Measurements from ENCODE around the gene COTL1.
"Not testable (repeated sequence)": the region's sequence is repeated elsewhere in the genome, so short reads cannot be mapped to it uniquely, and the experiment has no call there.

Gene COTL1

GRCh38 chr16:84530590-84530989, 87.3 kb downstream of the COTL1 start:
- no peak for DNase-seq (ENCODE audit: low read depth, low spot score)

GRCh38 chr16:84529607-84530006, 88.3 kb downstream of the COTL1 start:
- DNase-seq (ENCODE audit: low read depth, low spot score), result no peak

DNA sequence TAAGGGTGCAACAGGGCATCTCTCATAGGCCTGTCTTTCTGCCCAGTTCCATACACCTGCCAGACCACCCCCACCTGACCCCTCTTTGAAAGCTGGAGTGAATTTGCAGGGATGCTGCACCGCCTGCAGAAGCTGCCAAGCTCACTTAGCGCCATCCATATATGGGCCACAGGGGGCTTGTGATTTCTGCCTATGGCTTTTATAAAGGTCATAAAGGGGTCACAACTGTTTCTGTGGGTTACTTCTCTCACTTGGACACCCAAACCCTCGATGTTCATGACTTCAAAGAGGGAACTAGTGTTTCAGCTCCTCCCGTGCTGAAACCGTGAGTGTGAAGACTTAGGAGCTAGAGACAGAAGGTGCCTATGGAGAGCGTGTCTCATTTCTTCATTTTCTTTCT, 89.6 kb downstream of the COTL1 start:
- no peak for DNase-seq (ENCODE audit: low read depth, low spot score)

DNA sequence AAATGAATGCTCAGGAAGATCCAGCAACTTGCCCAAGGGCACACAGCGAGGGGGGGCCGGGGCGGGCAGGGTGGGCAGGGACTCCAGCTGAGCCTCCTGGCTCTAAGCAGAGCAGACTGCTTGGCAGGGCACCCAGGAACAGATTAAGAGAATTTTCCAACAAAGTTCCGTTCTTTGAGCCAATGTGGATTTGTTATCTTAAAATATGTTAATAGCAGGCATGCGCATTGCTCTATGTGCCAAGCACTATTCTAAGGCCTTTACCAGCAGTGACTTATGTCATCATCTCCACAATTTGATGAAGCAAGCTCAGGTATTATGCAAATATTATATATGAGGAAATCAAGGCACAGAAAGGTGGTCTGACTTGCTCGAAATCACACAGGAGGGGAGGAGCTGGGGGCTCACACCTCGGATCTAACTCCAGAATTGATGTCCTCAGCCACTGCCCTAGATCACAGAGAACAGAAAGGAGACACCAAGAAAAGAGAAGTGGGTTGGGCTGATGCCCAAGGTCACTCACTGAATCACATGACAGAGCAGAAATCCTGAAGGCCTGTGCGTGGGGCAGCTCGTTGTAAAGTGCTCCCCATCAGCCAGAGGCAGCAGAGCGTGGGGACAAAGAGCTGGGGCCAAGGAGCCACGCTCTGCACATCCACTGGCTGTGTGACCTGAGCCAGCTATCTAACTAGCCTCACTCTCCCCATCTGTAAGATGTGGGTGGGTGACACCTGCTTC, 90.2 kb downstream of the COTL1 start:
- DNase-seq (ENCODE audit: low read depth, low spot score), result no peak

- DNase-seq (ENCODE audit: low read depth, low spot score), result peak; percentile 84
Measured at GRCh38 chr16:84526794-84527531, 90.9 kb downstream of the COTL1 start.

- not testable (repeated sequence) for DNase-seq (ENCODE audit: low read depth, low spot score)
Measured at GRCh38 chr16:84524941-84525581, 92.8 kb downstream of the COTL1 start.

GRCh38 chr16:84524346-84524920, 93.4 kb downstream of the COTL1 start:
- peak; percentile 51 for DNase-seq (ENCODE audit: low read depth, low spot score)

DNA sequence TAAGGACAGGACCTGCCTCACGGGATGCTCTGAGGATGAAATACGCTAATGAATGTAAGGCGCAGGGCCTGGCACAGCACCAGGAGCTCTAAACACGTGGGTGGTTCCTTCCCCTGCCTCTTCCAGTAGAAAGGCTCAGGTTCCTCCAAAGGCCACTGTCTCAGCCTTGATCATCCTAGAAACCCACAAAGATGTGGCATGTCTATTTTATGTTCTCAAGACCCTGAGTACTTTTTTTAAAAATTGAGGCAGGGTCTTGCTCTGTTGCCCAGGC, 96.4 kb downstream of the COTL1 start:
- no peak for DNase-seq (ENCODE audit: low read depth, low spot score)

- peak; percentile 37 for DNase-seq (ENCODE audit: low read depth, low spot score)
Measured at GRCh38 chr16:84520725-84521496, 97.0 kb downstream of the COTL1 start.

GRCh38 chr16:84519855-84520254, 98.0 kb downstream of the COTL1 start:
- DNase-seq (ENCODE audit: low read depth, low spot score), result no peak

DNA sequence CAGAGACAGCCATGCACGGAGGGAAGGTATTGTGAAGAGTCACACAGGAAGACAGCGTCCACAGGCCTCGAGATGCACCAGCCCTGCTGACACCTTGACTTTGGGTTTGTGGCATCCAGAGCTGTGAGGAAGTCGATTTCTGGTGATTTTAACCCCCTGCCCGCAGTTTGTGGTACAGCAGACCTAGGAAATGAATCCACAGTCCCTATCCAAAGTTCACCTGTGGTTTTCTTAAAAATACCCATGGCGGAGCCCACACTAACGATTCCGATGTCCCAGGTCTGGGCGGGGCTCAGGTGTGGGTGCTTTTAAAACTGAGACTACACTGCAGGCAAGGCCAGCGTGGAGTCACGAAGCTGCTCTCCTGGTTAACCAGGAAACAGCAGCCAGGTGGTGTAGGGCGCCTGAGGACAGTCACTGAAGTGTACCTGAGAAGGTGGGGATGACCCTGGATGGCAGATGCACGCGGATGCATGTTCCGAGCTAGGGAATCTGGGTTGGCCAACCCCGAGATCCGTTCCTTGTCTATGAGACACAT, 99.0 kb downstream of the COTL1 start:
- no peak for DNase-seq (ENCODE audit: low read depth, low spot score)

- not testable (repeated sequence) for DNase-seq (ENCODE audit: low read depth, low spot score)
Measured at GRCh38 chr16:84518220-84518619, 99.7 kb downstream of the COTL1 start.

DNA sequence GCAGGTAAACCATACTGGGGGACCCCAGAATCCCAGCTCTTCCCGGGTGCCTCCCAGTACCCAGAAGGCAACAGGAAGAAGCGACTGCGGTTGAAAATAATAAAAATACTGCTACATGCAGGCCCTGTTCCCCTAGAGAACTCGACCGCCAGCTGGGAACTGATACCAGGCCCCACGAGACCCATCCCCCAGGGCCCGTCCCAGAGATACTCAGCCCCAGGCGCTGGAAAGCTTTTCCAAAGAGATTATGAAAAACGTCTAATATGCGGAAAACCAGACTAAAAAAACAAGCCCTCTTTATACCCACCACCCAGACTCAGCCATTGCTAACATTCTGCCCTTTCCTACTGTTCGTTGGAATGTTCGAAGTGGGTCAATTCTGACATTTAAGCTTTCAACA, 100.5 kb downstream of the COTL1 start:
- DNase-seq (ENCODE audit: low read depth, low spot score), result no peak

All from astrocyte of the hippocampus (primary cell).